GM12891 (cell line): ENCODE measurements around the gene MTMR3.

Source experiments
- POLR2AphosphoS5 ChIP-seq: IDR thresholded peaks from 2 replicates; pipeline ENCODE4 v1.6.1; 2011; ENCODE audit warnings: low read depth, low read length, control low read depth
- SPI1 ChIP-seq: IDR thresholded peaks from 2 replicates; pipeline ENCODE4 v1.6.1; 2011; ENCODE audit warnings: low read depth, low read length, control low read depth
- TAF1 ChIP-seq: IDR thresholded peaks from 2 replicates; pipeline ENCODE4 v1.6.1; 2011; ENCODE audit warnings: low read depth, low read length, control low read depth

DNA sequence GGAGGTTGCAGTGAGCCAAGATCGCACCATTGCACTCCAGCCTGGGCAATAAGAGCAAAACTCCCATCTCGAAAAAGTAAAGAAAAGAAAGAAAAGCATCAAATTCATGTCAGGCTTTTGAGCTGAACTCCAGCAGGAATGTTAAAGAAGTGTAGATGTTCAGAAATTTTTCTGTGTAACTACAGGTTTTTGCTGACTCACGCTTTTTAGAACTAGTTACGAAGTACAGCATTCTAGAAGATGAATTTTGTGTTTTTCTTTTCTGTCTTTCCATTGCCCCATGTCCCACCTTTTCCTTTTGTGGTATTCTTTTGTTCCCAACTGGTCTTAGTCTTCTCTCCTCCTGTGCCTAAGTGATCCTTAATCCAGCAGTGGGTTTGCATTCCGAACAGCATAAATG lies 141.3 kb downstream of the MTMR3 start:
- TF ChIP-seq POLR2AphosphoS5 (no peak), TAF1 (no peak), SPI1 (no peak)
